Superior temporal gyrus (tissue), 1 donor: ENCODE measurements around the gene AQP1.
A peak's percentile ranks its signal among the peaks of the same experiment; 100 is the strongest.

Experiments
- DNase-seq: peaks from one replicate; pipeline ENCODE4 v3.0.0-alpha.2; 2016; ENCODE audit errors: extremely low spot score

AQP1 gene

GRCh38 chr7:30911561-30911969 is at the start of gene AQP1:
Gene AQP1 (plus strand): TSS chr7:30911853. CDS start chr7:30911910, 57 bp downstream.
- no peak for DNase-seq

GRCh38 chr7:30862995-30863705 is 48.5 kb upstream of the AQP1 start:
- no peak for DNase-seq

DNA sequence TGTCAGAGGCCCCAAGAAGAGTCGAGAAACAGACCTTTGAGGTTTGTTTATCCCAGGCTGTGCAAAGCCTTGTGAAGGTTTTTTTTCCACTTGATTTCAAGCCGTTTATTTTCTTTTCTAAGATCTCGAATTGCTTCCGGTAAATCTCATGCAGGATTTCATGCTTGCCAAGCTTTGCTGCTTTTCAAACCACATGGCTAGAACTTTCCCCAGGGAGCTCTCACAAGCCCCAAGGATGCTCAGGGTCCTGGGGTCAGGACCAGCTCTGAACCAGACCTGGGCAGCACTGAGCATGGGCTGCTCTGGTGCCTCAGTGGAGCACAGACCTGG is 48.0 kb upstream of the AQP1 start:
- DNase-seq = no peak

DNA sequence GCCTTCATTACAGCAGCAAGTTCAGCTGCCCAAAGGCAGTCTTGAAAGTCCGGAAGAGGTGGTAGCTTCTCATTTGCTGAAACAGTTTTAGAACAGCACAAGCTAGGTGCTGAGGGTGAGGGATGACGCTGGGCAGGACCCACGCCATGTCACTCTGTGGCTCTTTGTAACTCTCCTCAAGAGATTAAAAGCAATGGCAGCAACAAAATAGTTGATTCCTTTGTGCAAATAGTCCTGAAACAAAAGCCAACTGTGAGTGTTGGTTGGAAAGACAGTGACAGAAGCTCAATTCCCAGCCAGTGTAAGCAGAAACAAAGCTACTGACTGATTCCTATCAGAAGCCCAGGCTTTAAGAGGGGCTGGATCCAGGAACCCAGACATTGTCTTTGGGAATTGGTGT is 47.6 kb upstream of the AQP1 start:
- DNase-seq = peak; percentile 16

GRCh38 chr7:30865076-30865475 is 46.6 kb upstream of the AQP1 start:
- DNase-seq = no peak

DNA sequence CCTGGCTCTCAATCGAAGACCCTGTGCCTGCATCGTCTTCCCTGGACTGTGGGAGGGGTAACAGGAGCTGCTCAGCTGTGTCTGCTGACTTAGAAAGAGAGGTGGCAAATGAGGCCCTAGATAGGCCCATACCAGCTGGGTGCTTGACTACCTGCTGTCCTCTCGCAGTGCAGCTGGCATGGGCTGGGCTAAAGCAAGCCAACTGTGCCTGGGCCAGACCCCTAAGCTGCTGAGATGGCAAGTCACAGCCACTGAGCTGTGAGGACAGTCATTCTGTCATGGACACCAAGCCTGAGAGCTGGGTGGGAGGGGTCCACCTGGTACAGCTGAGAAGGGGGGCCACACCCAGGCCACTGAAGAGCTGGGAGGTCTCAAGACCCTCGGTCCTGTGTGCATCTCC is 45.8 kb upstream of the AQP1 start:
- no peak for DNase-seq

DNA sequence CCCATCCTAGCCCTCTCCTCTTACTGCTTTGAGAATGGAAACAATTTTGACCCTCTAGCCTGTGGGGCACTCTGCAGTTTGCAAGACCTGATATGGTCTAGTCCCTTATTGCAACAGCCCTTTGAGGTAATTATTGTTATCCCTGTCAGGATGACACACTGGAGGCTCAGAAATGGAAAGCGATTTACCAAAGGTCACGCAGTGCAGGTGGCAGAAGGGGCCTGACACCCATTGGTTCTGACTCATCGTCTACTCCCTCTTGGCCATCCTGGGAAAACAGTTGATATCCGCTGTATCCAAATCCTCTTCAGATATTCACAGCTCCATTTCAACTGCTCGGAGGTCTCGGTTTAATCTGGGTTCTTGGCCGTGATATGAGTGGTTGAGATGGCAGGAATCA is 44.7 kb upstream of the AQP1 start:
- DNase-seq = no peak

- no peak for DNase-seq
These were observed 44.2 kb upstream of the AQP1 start for GRCh38 chr7:30867483-30867882.

GRCh38 chr7:30869794-30870611 is 41.6 kb upstream of the AQP1 start:
- peak; percentile 38 for DNase-seq

DNA sequence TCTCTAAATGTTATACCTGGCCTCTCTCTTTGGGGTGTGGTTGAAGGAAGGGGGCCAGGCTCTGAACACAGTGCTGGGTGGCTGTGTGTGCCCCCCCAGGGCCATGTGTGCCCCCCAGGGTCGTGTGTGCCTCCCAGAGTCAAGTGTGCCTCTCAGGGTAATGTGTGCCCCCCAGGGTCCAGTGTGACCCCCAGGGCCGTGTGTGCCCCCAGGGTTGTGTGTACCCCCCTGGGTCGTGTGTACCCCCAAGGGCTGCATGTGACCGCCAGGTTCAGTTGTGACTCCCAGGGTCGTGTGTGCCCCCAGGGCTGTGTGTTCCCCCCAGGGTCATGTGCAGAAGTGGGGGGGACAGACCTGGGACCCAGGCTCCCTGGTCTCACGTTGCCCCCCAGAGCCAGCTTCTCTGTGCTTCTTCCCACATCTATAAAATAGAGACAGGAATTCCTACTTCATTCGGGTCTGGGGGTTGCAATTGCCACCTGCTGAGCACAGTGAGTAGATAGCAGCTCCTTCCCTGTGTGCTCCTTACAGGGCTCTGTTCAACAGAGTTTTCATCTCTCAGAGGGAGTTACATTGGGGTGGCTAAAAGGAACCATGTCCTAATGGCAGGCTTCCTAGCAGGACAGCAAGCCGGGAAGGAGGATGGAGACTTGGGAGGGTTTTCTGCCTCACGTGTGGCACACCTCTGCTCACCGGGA is 40.7 kb upstream of the AQP1 start:
- no peak for DNase-seq

DNA sequence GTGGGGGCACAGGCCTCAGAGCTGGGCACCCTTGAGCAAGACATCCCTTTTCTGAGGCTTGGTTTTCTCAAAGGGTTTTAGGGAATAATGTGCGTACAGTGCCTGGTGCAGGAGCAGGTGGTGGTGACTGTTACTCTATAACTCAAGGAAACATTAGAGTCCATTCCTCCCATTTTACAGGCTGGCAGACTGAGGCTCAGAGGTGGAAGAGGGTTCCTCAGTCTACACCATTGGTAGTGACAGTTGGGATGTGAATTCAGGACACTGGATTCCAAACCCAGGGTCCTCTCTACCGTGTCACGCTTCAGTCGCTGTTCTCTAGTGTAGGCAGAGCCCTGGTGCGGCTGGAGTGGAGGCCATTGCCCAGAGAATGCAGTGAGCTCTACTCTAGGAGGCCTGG is 40.0 kb upstream of the AQP1 start:
- DNase-seq = no peak

GRCh38 chr7:30873207-30873606 is 38.4 kb upstream of the AQP1 start:
- no peak for DNase-seq

GRCh38 chr7:30873656-30874055 is 38.0 kb upstream of the AQP1 start:
- no peak for DNase-seq

DNA sequence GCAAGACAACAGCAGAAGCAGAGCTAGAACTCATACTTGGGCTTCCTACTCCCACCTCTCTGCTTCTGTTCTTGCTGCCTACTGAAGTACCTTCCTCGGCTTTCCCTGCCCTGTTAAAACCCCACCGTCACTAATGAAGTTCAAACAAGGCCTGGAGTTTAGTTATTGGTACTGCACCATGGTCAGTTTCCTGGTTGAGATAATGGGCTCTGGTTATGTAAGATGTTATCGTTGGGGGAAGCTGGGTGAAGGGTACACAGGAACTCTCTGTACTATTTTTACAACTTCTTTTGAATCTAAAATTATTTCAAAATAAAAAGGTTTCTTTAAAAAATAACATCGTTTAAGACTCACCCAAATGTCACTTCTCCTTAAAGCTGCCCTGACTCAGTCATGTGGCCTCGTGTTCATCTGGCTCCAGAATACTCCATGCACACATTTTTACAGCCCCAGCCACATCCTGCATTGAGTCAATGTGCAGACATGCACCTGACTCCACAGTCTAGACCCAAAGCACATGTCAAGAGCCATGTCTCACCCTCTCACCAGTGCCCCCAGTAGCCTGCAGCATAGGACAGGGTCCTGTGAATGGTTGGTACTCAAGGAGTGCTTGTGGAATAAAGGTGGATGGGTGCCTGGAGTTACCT is 36.9 kb upstream of the AQP1 start:
- no peak for DNase-seq

- DNase-seq = no peak
These were observed 34.5 kb upstream of the AQP1 start for GRCh38 chr7:30877015-30877769.

DNA sequence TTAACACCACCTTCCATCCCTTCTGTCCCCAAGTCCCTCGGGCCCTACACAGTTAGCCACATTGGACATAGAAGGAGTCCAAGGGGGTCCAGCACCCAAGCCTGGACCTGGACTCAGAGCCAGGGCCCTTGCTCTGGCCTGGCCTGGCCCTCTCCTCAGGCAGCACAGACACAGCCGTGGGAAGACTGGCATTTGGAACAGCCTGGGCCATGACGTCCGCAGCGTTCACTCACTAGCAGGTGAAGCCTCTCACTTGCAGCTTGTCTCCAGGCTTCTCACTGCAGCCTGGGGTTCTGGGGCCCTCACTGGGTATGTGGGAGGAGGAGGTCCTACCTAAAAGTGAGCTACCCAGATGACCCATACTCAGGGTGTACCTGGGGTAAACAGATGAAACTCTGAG is 33.7 kb upstream of the AQP1 start:
- no peak for DNase-seq

- DNase-seq = no peak
These were observed 32.2 kb upstream of the AQP1 start for GRCh38 chr7:30879139-30880124.

GRCh38 chr7:30880125-30880720 is 31.4 kb upstream of the AQP1 start:
- no peak for DNase-seq

- no peak for DNase-seq
These were observed 30.7 kb upstream of the AQP1 start for GRCh38 chr7:30880941-30881340.

DNA sequence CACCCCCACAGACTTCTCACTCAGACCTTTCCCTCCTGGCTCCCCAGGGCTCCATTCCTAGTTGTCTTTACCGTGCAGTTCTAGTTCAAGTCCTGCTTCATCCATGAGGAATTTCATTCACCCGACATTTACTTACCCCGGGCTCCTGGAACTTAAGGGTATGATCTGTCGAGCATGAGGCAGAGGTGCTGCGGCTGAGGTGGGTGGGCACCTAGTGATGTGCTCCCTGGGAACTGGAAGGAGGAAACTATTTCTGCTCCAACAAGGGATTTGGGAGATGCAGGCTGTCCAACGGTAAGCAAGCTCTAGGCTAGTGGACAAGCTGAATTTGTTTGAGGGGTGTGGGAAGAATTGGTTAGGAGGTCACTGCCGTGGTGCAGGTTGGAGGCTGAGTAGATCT is 30.2 kb upstream of the AQP1 start:
- no peak for DNase-seq
